Glutamatergic neuron (in vitro differentiated cells): Measurements from ENCODE around the gene ZMAT1. TPM values are rescaled to one million over a fixed set of nuclear protein-coding genes. Genes with fewer than 3 reads are reported as not detected.

Source experiments
- DNase-seq: peaks from one replicate; pipeline ENCODE4 v3.0.0; 2022
- H3K27ac Mint-ChIP-seq: one replicate; pipeline ENCODE4 v1.8.0; 2020; ENCODE audit warnings: mild to moderate bottlenecking, mixed read lengths, inconsistent platforms; ENCODE audit not compliant: unreplicated experiment
- H3K27me3 Mint-ChIP-seq: one replicate; pipeline ENCODE4 v1.8.0; 2020; ENCODE audit warnings: mild to moderate bottlenecking, moderate library complexity, mixed read lengths, inconsistent platforms; ENCODE audit not compliant: unreplicated experiment
- H3K36me3 Mint-ChIP-seq: one replicate; pipeline ENCODE4 v1.8.0; 2020; ENCODE audit warnings: mild to moderate bottlenecking, mixed read lengths, inconsistent platforms; ENCODE audit not compliant: unreplicated experiment
- H3K4me1 Mint-ChIP-seq: one replicate; pipeline ENCODE4 v1.8.0; 2020; ENCODE audit warnings: mild to moderate bottlenecking, low read depth, mixed read lengths, inconsistent platforms; ENCODE audit not compliant: unreplicated experiment
- H3K4me3 Mint-ChIP-seq: one replicate; pipeline ENCODE4 v1.8.0; 2020; ENCODE audit warnings: mild to moderate bottlenecking, mixed read lengths, inconsistent platforms; ENCODE audit not compliant: unreplicated experiment
- H3K9me3 Mint-ChIP-seq: one replicate; pipeline ENCODE4 v1.8.0; 2020; ENCODE audit warnings: mild to moderate bottlenecking, moderate library complexity, mixed read lengths, inconsistent platforms; ENCODE audit not compliant: unreplicated experiment
- total RNA-seq: library from RNA; stranded (reverse); fragmentation: NEBNext Ultra II Directional; extraction: Animal tissue kit (Norgen Biotek cat#: 25700); gene quantifications from one replicate; pipeline ENCODE4 v1.2.1, GENCODE V29; 2021; ENCODE audit not compliant: unreplicated experiment
- TF ChIP-seq, protein P1 (sequence below): fragments of 200-600 bp; sonication (generic); IDR thresholded peaks from one replicate; pipeline ENCODE4 v1.5.0; 2021; ENCODE audit not compliant: partially characterized antibody, unreplicated experiment

The ZMAT1 gene
- total RNA-seq, 1 donor from 2014 or later: 5.2 TPM

GRCh38 chrX:101925733-101926132, 6.1 kb downstream of the ZMAT1 start:
- DNase-seq: no peak
- TF ChIP-seq, protein P1, sequence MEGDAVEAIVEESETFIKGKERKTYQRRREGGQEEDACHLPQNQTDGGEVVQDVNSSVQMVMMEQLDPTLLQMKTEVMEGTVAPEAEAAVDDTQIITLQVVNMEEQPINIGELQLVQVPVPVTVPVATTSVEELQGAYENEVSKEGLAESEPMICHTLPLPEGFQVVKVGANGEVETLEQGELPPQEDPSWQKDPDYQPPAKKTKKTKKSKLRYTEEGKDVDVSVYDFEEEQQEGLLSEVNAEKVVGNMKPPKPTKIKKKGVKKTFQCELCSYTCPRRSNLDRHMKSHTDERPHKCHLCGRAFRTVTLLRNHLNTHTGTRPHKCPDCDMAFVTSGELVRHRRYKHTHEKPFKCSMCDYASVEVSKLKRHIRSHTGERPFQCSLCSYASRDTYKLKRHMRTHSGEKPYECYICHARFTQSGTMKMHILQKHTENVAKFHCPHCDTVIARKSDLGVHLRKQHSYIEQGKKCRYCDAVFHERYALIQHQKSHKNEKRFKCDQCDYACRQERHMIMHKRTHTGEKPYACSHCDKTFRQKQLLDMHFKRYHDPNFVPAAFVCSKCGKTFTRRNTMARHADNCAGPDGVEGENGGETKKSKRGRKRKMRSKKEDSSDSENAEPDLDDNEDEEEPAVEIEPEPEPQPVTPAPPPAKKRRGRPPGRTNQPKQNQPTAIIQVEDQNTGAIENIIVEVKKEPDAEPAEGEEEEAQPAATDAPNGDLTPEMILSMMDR: no peak
- no peak overlapping the region for H3K4me3 Mint-ChIP-seq
- H3K27ac Mint-ChIP-seq: no peak overlapping the region
- H3K4me1 Mint-ChIP-seq: no peaks in the 10 kb centered on the region
- no peaks in the 10 kb centered on the region for H3K36me3 Mint-ChIP-seq
- no peaks in the 10 kb centered on the region for H3K9me3 Mint-ChIP-seq
- no peaks in the 10 kb centered on the region for H3K27me3 Mint-ChIP-seq

DNA sequence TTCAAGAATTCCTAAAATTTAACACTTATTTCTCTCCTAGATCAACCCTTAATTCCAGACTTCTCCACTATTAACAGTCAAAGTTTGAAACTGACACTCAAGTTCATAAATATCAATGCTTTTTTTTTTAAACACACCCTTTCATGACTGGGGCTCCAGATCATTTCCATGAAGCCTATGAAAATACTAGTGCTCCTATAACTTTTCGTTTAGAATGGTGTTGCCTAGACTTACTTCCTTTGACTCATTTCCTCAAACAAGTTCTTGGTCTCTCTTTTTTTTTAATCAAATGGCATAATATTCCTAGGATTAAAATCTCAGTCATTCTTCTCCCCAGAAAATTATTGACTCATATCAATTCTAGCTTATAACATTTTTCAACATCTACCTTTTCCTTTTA, 13.1 kb downstream of the ZMAT1 start:
- H3K9me3 Mint-ChIP-seq: no peaks in the 10 kb centered on the region
- TF ChIP-seq, protein P1: no peak
- H3K4me3 Mint-ChIP-seq: no peak overlapping the region
- H3K27ac Mint-ChIP-seq: no peak overlapping the region
- no peaks in the 10 kb centered on the region for H3K36me3 Mint-ChIP-seq
- H3K27me3 Mint-ChIP-seq: no peaks in the 10 kb centered on the region
- no peak for DNase-seq
- H3K4me1 Mint-ChIP-seq: no peaks in the 10 kb centered on the region

DNA sequence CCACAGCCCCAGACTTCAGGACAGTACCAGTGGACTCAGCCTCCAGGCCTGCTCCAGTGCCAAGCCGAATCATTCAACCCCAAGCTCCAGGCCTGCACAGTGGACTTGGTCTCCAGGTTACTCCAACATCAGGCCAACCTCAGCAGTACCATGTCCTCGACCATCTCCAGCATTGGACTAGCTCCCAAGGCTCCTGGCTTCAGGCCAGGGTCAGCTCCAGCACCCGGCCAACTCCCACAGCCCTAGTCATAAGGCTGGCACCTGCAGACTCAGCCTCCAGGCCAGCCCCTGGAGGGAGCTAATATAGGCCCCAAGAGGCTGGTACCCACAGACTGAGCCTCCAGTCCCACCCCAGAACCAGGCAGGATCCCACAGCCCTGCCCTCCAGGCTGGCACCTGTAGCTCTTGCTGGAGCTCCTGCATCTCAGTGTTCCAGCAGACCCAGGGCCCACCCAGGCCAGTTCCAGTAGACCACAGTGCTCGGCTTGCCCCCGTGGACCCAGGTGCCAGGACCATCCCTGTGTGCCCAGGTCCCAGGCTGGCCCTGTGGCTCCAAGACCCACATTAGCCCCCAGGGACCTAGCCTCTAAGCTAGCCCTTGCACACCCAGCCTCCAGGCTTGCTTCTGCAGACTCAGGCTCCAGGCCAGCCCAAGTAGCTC, 25.6 kb downstream of the ZMAT1 start:
- Mint-ChIP-seq H3K4me3 (no peak overlapping the region), H3K27ac (no peak overlapping the region), H3K36me3 (no peaks in the 10 kb centered on the region), H3K4me1 (no peaks in the 10 kb centered on the region), H3K27me3 (no peaks in the 10 kb centered on the region), H3K9me3 (no peaks in the 10 kb centered on the region)
- TF ChIP-seq, protein P1: no peak
- DNase-seq: no peak

DNA sequence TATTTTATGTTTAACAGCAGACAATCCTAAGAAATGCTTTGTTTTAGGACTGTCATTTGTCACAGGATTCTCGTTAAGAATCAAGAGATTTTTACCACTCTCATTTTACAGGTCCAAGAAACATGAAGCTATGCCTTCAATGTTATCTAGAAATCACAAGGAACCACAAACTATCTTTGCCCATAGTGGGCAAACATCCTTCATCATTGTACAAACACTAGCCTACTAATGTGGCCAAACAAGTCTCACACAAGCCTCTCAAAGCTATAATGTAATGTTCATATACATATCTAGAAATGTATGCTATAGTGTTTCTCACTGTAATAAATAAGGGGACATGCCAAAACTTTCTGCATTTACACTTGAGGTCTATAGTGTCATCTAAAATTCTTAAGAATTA, 26.8 kb downstream of the ZMAT1 start:
- Mint-ChIP-seq H3K36me3 (no peaks in the 10 kb centered on the region), H3K27me3 (no peaks in the 10 kb centered on the region), H3K27ac (no peak overlapping the region), H3K9me3 (no peaks in the 10 kb centered on the region), H3K4me1 (no peaks in the 10 kb centered on the region), H3K4me3 (no peak overlapping the region)
- TF ChIP-seq, protein P1: no peak
- no peak for DNase-seq

Other genes with a start within 250 kb of the ZMAT1 start
- 6.3 TPM for gene TCEAL2, start 193.7 kb upstream of the ZMAT1 start, total RNA-seq
- not detected for gene TCEAL6, start 210.5 kb upstream of the ZMAT1 start, total RNA-seq
- 3.6 TPM for gene BEX5, start 223.9 kb upstream of the ZMAT1 start, total RNA-seq